Measurements from ENCODE around the gene MMP21. TPM values are rescaled to one million over a fixed set of nuclear protein-coding genes. Genes with fewer than 3 reads are reported as not detected.

The MMP21 gene
- total RNA-seq, 1 experiment from 2014 or later = 0.24 TPM

GRCh38 chr10:125726914-125727313, 48.7 kb downstream of the MMP21 start:
- peaks cover 23% of the 10 kb centered on the region for H3K36me3 Mint-ChIP-seq (ENCODE audit: insufficient read depth, unreplicated experiment)

GRCh38 chr10:125722811-125723210, 52.8 kb downstream of the MMP21 start:
- no peak for DNase-seq
- no peak overlapping the region for H3K27ac Mint-ChIP-seq (ENCODE audit: unreplicated experiment)
- intact Hi-C loops (cut with micrococcal nuclease; ENCODE audit: unreplicated experiment) = no loop called here
- peaks cover 33% of the 10 kb centered on the region for H3K36me3 Mint-ChIP-seq (ENCODE audit: insufficient read depth, unreplicated experiment)
- CTCF ChIA-PET = no interaction called here
- no peaks in the 10 kb centered on the region for H3K27me3 Mint-ChIP-seq (ENCODE audit: unreplicated experiment)
- no peak for TF ChIP-seq CTCF (IDR thresholded peaks at IDR 0.05; ENCODE audit: unreplicated experiment)
- H3K4me3 Mint-ChIP-seq (ENCODE audit: low read depth, unreplicated experiment) = no peak overlapping the region
- no peaks in the 10 kb centered on the region for H3K4me1 Mint-ChIP-seq (ENCODE audit: low read depth, unreplicated experiment)
- no peaks in the 10 kb centered on the region for H3K9me3 Mint-ChIP-seq (ENCODE audit: low read depth, unreplicated experiment)
- no TSS peak for BruUV-seq (replicated peaks)

More at GRCh38 chr10:125726914-125727313, 48.7 kb downstream of the MMP21 start:
- TF ChIP-seq CTCF (IDR thresholded peaks at IDR 0.05; ENCODE audit: unreplicated experiment) = no peak
- no peak overlapping the region for H3K4me3 Mint-ChIP-seq (ENCODE audit: low read depth, unreplicated experiment)
- CTCF ChIA-PET = no interaction called here
- H3K9me3 Mint-ChIP-seq (ENCODE audit: low read depth, unreplicated experiment) = no peaks in the 10 kb centered on the region
- no peak for DNase-seq
- H3K27ac Mint-ChIP-seq (ENCODE audit: unreplicated experiment) = no peak overlapping the region
- no peaks in the 10 kb centered on the region for H3K27me3 Mint-ChIP-seq (ENCODE audit: unreplicated experiment)
- no peaks in the 10 kb centered on the region for H3K4me1 Mint-ChIP-seq (ENCODE audit: low read depth, unreplicated experiment)
- no TSS peak for BruUV-seq (replicated peaks)
- intact Hi-C loops (cut with micrococcal nuclease; ENCODE audit: unreplicated experiment) = no loop called here

- H3K4me3 Mint-ChIP-seq (ENCODE audit: low read depth, unreplicated experiment) = no peak overlapping the region
- H3K27ac Mint-ChIP-seq (ENCODE audit: unreplicated experiment) = no peak overlapping the region
- no peak for DNase-seq
- H3K36me3 Mint-ChIP-seq (ENCODE audit: insufficient read depth, unreplicated experiment) = peaks cover 33% of the 10 kb centered on the region
- H3K9me3 Mint-ChIP-seq (ENCODE audit: low read depth, unreplicated experiment) = no peaks in the 10 kb centered on the region
- H3K4me1 Mint-ChIP-seq (ENCODE audit: low read depth, unreplicated experiment) = no peaks in the 10 kb centered on the region
- BruUV-seq (replicated peaks) = no TSS peak
- no peak for TF ChIP-seq CTCF (IDR thresholded peaks at IDR 0.05; ENCODE audit: unreplicated experiment)
- H3K27me3 Mint-ChIP-seq (ENCODE audit: unreplicated experiment) = no peaks in the 10 kb centered on the region
- CTCF ChIA-PET = no interaction called here
- intact Hi-C loops (cut with micrococcal nuclease; ENCODE audit: unreplicated experiment) = no loop called here
Measured at GRCh38 chr10:125721035-125721434, 54.6 kb downstream of the MMP21 start.

- TSS peak; percentile 41 for BruUV-seq (replicated peaks)
- no peak for TF ChIP-seq CTCF (IDR thresholded peaks at IDR 0.05; ENCODE audit: unreplicated experiment)
- CTCF ChIA-PET = interaction anchor here (0.9 kb wide), 1 partner anchor 12 kb away, joined by 3 read pairs; no protein-coding TSS in a partner anchor
- H3K27me3 Mint-ChIP-seq (ENCODE audit: unreplicated experiment) = no peaks in the 10 kb centered on the region
- no peaks in the 10 kb centered on the region for H3K4me1 Mint-ChIP-seq (ENCODE audit: low read depth, unreplicated experiment)
- no peaks in the 10 kb centered on the region for H3K9me3 Mint-ChIP-seq (ENCODE audit: low read depth, unreplicated experiment)
- H3K4me3 Mint-ChIP-seq (ENCODE audit: low read depth, unreplicated experiment) = peak overlapping the region; percentile 93
- H3K27ac Mint-ChIP-seq (ENCODE audit: unreplicated experiment) = peak overlapping the region; percentile 85
- peaks cover 30% of the 10 kb centered on the region for H3K36me3 Mint-ChIP-seq (ENCODE audit: insufficient read depth, unreplicated experiment)
- intact Hi-C loops (cut with micrococcal nuclease; ENCODE audit: unreplicated experiment) = no loop called here
- no peak for DNase-seq
Measured at GRCh38 chr10:125720002-125720382, 55.6 kb downstream of the MMP21 start.
